Astrocyte (in vitro differentiated cells and primary cell): Measurements from ENCODE around the gene ABCA1. TPM values are rescaled to one million over a fixed set of nuclear protein-coding genes. Genes with fewer than 3 reads are reported as not detected.

Experiments
- DNase-seq: peaks from one replicate; pipeline ENCODE4 v3.0.0-alpha.2; 2010; ENCODE audit warnings: low read depth
- FAIRE-seq: peaks from 2 replicates; lab custom pipeline; 2011; peaks lifted over from hg19 to GRCh38; lab: Jason Lieb, UNC
- H2AFZ ChIP-seq: 2 replicates; pipeline ENCODE4 v1.6.0; 2012; ENCODE audit warnings: low read depth, low read length, inconsistent platforms
- H3K27ac ChIP-seq: 2 replicates; pipeline ENCODE4 v1.5.1; 2011; ENCODE audit warnings: low read depth, low read length, inconsistent platforms
- H3K27me3 ChIP-seq: 2 replicates; pipeline ENCODE4 v1.6.0; 2011; ENCODE audit warnings: low read length, inconsistent platforms; ENCODE audit not compliant: insufficient read depth
- H3K36me3 ChIP-seq: 2 replicates; pipeline ENCODE4 v1.5.1; 2011; ENCODE audit warnings: low read length, inconsistent platforms; ENCODE audit not compliant: insufficient read depth
- H3K4me1 ChIP-seq: 2 replicates; pipeline ENCODE4 v1.5.1; 2011; ENCODE audit warnings: low read length, inconsistent platforms; ENCODE audit not compliant: insufficient read depth
- H3K4me2 ChIP-seq: 2 replicates; pipeline ENCODE4 v1.6.0; 2012; ENCODE audit warnings: low read length, inconsistent platforms
- H3K4me3 ChIP-seq: 2 replicates; pipeline ENCODE4 v1.5.1; 2011; ENCODE audit warnings: low read depth, mild to moderate bottlenecking, low read length, inconsistent platforms; ENCODE audit not compliant: insufficient read depth
- H3K79me2 ChIP-seq: 2 replicates; pipeline ENCODE4 v1.6.0; 2012; ENCODE audit warnings: mild to moderate bottlenecking, low read length, inconsistent platforms; ENCODE audit not compliant: insufficient read depth
- H3K9ac ChIP-seq: 2 replicates; pipeline ENCODE4 v1.6.0; 2012; ENCODE audit warnings: mild to moderate bottlenecking, low read length, inconsistent platforms
- H3K9me3 ChIP-seq: 2 replicates; pipeline ENCODE4 v1.5.1; 2012; ENCODE audit warnings: low read depth, mild to moderate bottlenecking, low read length, inconsistent platforms; ENCODE audit not compliant: insufficient read depth
- H4K20me1 ChIP-seq: 2 replicates; pipeline ENCODE4 v1.6.0; 2012; ENCODE audit warnings: low read length, inconsistent platforms; ENCODE audit not compliant: insufficient read depth
- H3K27ac Mint-ChIP-seq: one replicate; pipeline ENCODE4 v1.8.0; 2021; ENCODE audit warnings: mild to moderate bottlenecking, mixed read lengths; ENCODE audit not compliant: unreplicated experiment
- H3K27me3 Mint-ChIP-seq: one replicate; pipeline ENCODE4 v1.8.0; 2021; ENCODE audit warnings: low read depth, mixed read lengths; ENCODE audit not compliant: unreplicated experiment
- H3K36me3 Mint-ChIP-seq: one replicate; pipeline ENCODE4 v1.8.0; 2021; ENCODE audit warnings: low read depth, mixed read lengths; ENCODE audit not compliant: unreplicated experiment
- H3K4me1 Mint-ChIP-seq: one replicate; pipeline ENCODE4 v1.8.0; 2021; ENCODE audit warnings: low read depth, mixed read lengths; ENCODE audit not compliant: unreplicated experiment
- H3K4me3 Mint-ChIP-seq: one replicate; pipeline ENCODE4 v1.8.0; 2021; ENCODE audit warnings: mild to moderate bottlenecking, moderate library complexity, mixed read lengths; ENCODE audit not compliant: unreplicated experiment
- H3K9me3 Mint-ChIP-seq: one replicate; pipeline ENCODE4 v1.8.0; 2021; ENCODE audit warnings: mild to moderate bottlenecking, mixed read lengths; ENCODE audit not compliant: unreplicated experiment
- CTCF ChIP-seq: IDR thresholded peaks from 2 replicates; pipeline ENCODE4 v1.5.1; 2011; ENCODE audit warnings: low read depth, mild to moderate bottlenecking, inconsistent platforms, low read length, moderate library complexity; ENCODE audit not compliant: insufficient read depth
- EZH2 ChIP-seq: IDR thresholded peaks from 2 replicates; pipeline ENCODE4 v1.6.1; 2012; ENCODE audit warnings: mild to moderate bottlenecking, low read length, inconsistent platforms; ENCODE audit not compliant: insufficient read depth
- total RNA-seq: library from RNA; stranded (reverse); gene quantifications from 2 replicates; pipeline ENCODE4 v1.2.1, GENCODE V29; 2021

ABCA1 gene
- total RNA-seq, 1 donor from 2014 or later: 109 TPM

- DNase-seq: no peak
- Histone ChIP-seq H3K9ac (no peak overlapping the region), H3K79me2 (peaks cover 23% of the 10 kb centered on the region), H4K20me1 (peaks cover 47% of the 10 kb centered on the region), H3K9me3 (no peaks in the 10 kb centered on the region), H3K4me2 (peak overlapping the region; percentile 8), H3K27me3 (no peaks in the 10 kb centered on the region), H3K36me3 (no peaks in the 10 kb centered on the region), H3K4me1 (peaks cover 10% of the 10 kb centered on the region), H3K4me3 (no peak overlapping the region), H2AFZ (no peak overlapping the region), H3K27ac (no peak overlapping the region)
- no peaks in the 10 kb centered on the region for H3K9me3 Mint-ChIP-seq
- peaks cover 36% of the 10 kb centered on the region for H3K4me1 Mint-ChIP-seq
- TF ChIP-seq EZH2 (no peak), CTCF (no peak)
- H3K4me3 Mint-ChIP-seq: no peak overlapping the region
- no peak for FAIRE-seq
- H3K36me3 Mint-ChIP-seq: peaks cover 16% of the 10 kb centered on the region
- H3K27me3 Mint-ChIP-seq: no peaks in the 10 kb centered on the region
- H3K27ac Mint-ChIP-seq: no peak overlapping the region
Observed at GRCh38 chr9:104896131-104896530, 31.8 kb downstream of the ABCA1 start.

- Mint-ChIP-seq H3K4me1 (peaks cover 33% of the 10 kb centered on the region), H3K4me3 (no peak overlapping the region), H3K36me3 (peaks cover 14% of the 10 kb centered on the region), H3K9me3 (no peaks in the 10 kb centered on the region), H3K27ac (no peak overlapping the region), H3K27me3 (no peaks in the 10 kb centered on the region)
- peaks cover 10% of the 10 kb centered on the region for H3K4me1 ChIP-seq
- no peaks in the 10 kb centered on the region for H3K36me3 ChIP-seq
- DNase-seq (peak; percentile 93), FAIRE-seq (no peak)
- no peaks in the 10 kb centered on the region for H3K27me3 ChIP-seq
- H3K4me2 ChIP-seq: peak overlapping the region; percentile 8
- H4K20me1 ChIP-seq: peaks cover 42% of the 10 kb centered on the region
- H3K79me2 ChIP-seq: peaks cover 24% of the 10 kb centered on the region
- TF ChIP-seq CTCF: no peak
- no peak for TF ChIP-seq EZH2
- no peak overlapping the region for H3K4me3 ChIP-seq
- no peaks in the 10 kb centered on the region for H3K9me3 ChIP-seq
- H3K9ac ChIP-seq: no peak overlapping the region
- peak overlapping the region; percentile 7 for H3K27ac ChIP-seq
- H2AFZ ChIP-seq: no peak overlapping the region
Observed at GRCh38 chr9:104895572-104895971, 32.4 kb downstream of the ABCA1 start.

- Mint-ChIP-seq H3K4me1 (peaks cover 23% of the 10 kb centered on the region), H3K9me3 (no peaks in the 10 kb centered on the region), H3K27ac (no peak overlapping the region), H3K4me3 (no peak overlapping the region), H3K27me3 (no peaks in the 10 kb centered on the region), H3K36me3 (peaks cover 14% of the 10 kb centered on the region)
- no peaks in the 10 kb centered on the region for H3K9me3 ChIP-seq
- DNase-seq: no peak
- H3K4me3 ChIP-seq: no peak overlapping the region
- H4K20me1 ChIP-seq: peaks cover 40% of the 10 kb centered on the region
- TF ChIP-seq EZH2: no peak
- no peak for TF ChIP-seq CTCF
- no peak overlapping the region for H3K27ac ChIP-seq
- no peak overlapping the region for H3K4me2 ChIP-seq
- H3K79me2 ChIP-seq: peaks cover 24% of the 10 kb centered on the region
- H3K36me3 ChIP-seq: peaks cover 3% of the 10 kb centered on the region
- FAIRE-seq: no peak
- H3K9ac ChIP-seq: no peak overlapping the region
- no peak overlapping the region for H2AFZ ChIP-seq
- H3K27me3 ChIP-seq: no peaks in the 10 kb centered on the region
- peaks cover 10% of the 10 kb centered on the region for H3K4me1 ChIP-seq
Observed at GRCh38 chr9:104892701-104893100, 35.3 kb downstream of the ABCA1 start.
